ENCODE results near the gene KCNQ1OT1.

GRCh38 chr11:2570211-2570811, 129.5 kb downstream of the KCNQ1OT1 start:
- TF ChIP-seq POLR2A (IDR thresholded peaks at IDR 0.05), result no peak
- TF ChIP-seq EP300 (IDR thresholded peaks at IDR 0.05), result no peak
- no peak for TF ChIP-seq CTCF (IDR thresholded peaks at IDR 0.05)
